Measurements from ENCODE around the gene NDFIP1.

GRCh38 chr5:142070734-142071133 lies 37.8 kb upstream of the NDFIP1 start:
- TF ChIP-seq POLR2A (IDR thresholded peaks at IDR 0.05) (no peak), POLR2AphosphoS5 (IDR thresholded peaks at IDR 0.05) (no peak)
- TF ChIP-seq, protein P1, sequence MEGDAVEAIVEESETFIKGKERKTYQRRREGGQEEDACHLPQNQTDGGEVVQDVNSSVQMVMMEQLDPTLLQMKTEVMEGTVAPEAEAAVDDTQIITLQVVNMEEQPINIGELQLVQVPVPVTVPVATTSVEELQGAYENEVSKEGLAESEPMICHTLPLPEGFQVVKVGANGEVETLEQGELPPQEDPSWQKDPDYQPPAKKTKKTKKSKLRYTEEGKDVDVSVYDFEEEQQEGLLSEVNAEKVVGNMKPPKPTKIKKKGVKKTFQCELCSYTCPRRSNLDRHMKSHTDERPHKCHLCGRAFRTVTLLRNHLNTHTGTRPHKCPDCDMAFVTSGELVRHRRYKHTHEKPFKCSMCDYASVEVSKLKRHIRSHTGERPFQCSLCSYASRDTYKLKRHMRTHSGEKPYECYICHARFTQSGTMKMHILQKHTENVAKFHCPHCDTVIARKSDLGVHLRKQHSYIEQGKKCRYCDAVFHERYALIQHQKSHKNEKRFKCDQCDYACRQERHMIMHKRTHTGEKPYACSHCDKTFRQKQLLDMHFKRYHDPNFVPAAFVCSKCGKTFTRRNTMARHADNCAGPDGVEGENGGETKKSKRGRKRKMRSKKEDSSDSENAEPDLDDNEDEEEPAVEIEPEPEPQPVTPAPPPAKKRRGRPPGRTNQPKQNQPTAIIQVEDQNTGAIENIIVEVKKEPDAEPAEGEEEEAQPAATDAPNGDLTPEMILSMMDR (IDR thresholded peaks at IDR 0.05), result no peak
